Caco-2 (cell line): ENCODE measurements around the gene SH3BGRL3. TPM values are rescaled to one million over a fixed set of nuclear protein-coding genes. Genes with fewer than 3 reads are reported as not detected.

Source experiments
- BruUV-seq: library from RNA; stranded (reverse); fragments of 400-500 nt; replicated peaks from 2 replicates; lab custom pipeline; 2021; lab: Mats Ljungman, UMichigan
- CTCF ChIA-PET: fragments of 300-600 bp; sonication (Branson Sonifier 250); formaldehyde crosslinking; loops from one replicate; lab custom pipeline; 2022; ENCODE audit warnings: antibody characterized with exemption; lab: Charles Lee
- POLR2A ChIA-PET: fragments of 300-600 bp; sonication (Branson Sonifier 250); formaldehyde crosslinking; loops from one replicate; lab custom pipeline; 2022; ENCODE audit warnings: antibody characterized with exemption; lab: Charles Lee
- DNase-seq, 2 experiments: peaks; one replicate each; pipeline versions ENCODE4 v3.0.0 to v3.0.0-alpha.2; 2020 to 2022
- H3K27me3 ChIP-seq: replicated peaks from 2 replicates; pipeline ENCODE4 v1.6.0; 2011; ENCODE audit warnings: low read length; ENCODE audit not compliant: control insufficient read depth, insufficient read depth
- H3K36me3 ChIP-seq: 2 replicates; pipeline ENCODE4 v1.5.1; 2011; ENCODE audit warnings: low read length; ENCODE audit not compliant: control insufficient read depth, insufficient read depth
- H3K4me1 ChIP-seq: fragments of 250-450 bp; sonication (Bioruptor Pico); 2 replicates; pipeline ENCODE4 v1.5.1; 2020; ENCODE audit warnings: mild to moderate bottlenecking
- H3K4me3 ChIP-seq: 2 replicates; pipeline ENCODE4 v1.5.1; 2011; ENCODE audit warnings: low read depth, mild to moderate bottlenecking, control low read depth, low read length
- H3K9me3 ChIP-seq: fragments of 250-450 bp; sonication (Bioruptor Pico); 2 replicates; pipeline ENCODE4 v1.5.1; 2020; ENCODE audit warnings: mild to moderate bottlenecking, moderate library complexity
- H3K27ac Mint-ChIP-seq: one replicate; pipeline ENCODE4 v1.8.0; 2022; ENCODE audit warnings: mixed read lengths; ENCODE audit not compliant: unreplicated experiment
- H3K27me3 Mint-ChIP-seq: one replicate; pipeline ENCODE4 v1.8.0; 2022; ENCODE audit warnings: mixed read lengths; ENCODE audit not compliant: insufficient read depth, unreplicated experiment
- H3K36me3 Mint-ChIP-seq: one replicate; pipeline ENCODE4 v1.8.0; 2022; ENCODE audit warnings: mild to moderate bottlenecking, mixed read lengths; ENCODE audit not compliant: insufficient read depth, unreplicated experiment
- H3K4me1 Mint-ChIP-seq: one replicate; pipeline ENCODE4 v1.8.0; 2022; ENCODE audit warnings: low read depth, mixed read lengths; ENCODE audit not compliant: unreplicated experiment
- H3K4me3 Mint-ChIP-seq: one replicate; pipeline ENCODE4 v1.8.0; 2022; ENCODE audit warnings: mild to moderate bottlenecking, moderate library complexity, mixed read lengths; ENCODE audit not compliant: unreplicated experiment
- H3K9me3 Mint-ChIP-seq: one replicate; pipeline ENCODE4 v1.8.0; 2022; ENCODE audit warnings: mixed read lengths; ENCODE audit not compliant: unreplicated experiment
- CTCF ChIP-seq, 2 experiments: fragments of 200-600 bp in 1 of 2; IDR thresholded peaks; 1 replicate in 1 of 2; 2 replicates in 1 of 2; pipeline versions ENCODE4 v1.5.1 to v1.8.0; 2011 to 2022; ENCODE audit warnings: antibody characterized with exemption in 1 of 2, control low read depth in 1 of 2, inconsistent platforms in 1 of 2, low read depth in 1 of 2, low read length in 1 of 2, mild to moderate bottlenecking in 1 of 2, moderate library complexity in 1 of 2; ENCODE audit not compliant: insufficient read depth in 1 of 2, severe bottlenecking in 1 of 2, unreplicated experiment in 1 of 2
- intact Hi-C: fragments of 100-400 bp; cut with micrococcal nuclease; formaldehyde crosslinking; loops from one replicate; pipeline ENCODE4 v1.10.0; 2022; ENCODE audit not compliant: unreplicated experiment
- total RNA-seq: library from RNA; stranded (reverse); gene quantifications from 2 replicates; pipeline ENCODE4 v1.2.3, GENCODE V29; 2022

The SH3BGRL3 gene
- total RNA-seq, 1 experiment from 2014 or later, result 73.4 TPM

- H3K27ac Mint-ChIP-seq, result peak overlapping the region; percentile 81
- no peak overlapping the region for H3K4me3 ChIP-seq
- BruUV-seq, result TSS peak; percentile 87
- no peak for TF ChIP-seq CTCF (IDR thresholded peaks at IDR 0.05; ENCODE audit: insufficient read depth in 1 of 2, low read depth in 1 of 2, low read length in 1 of 2, severe bottlenecking in 1 of 2, unreplicated experiment in 1 of 2)
- H3K9me3 ChIP-seq, result no peaks in the 10 kb centered on the region
- peaks cover 2% of the 10 kb centered on the region for H3K36me3 ChIP-seq
- H3K4me1 Mint-ChIP-seq, result peaks cover 33% of the 10 kb centered on the region
- intact Hi-C loops, result no loop called here
- no peaks in the 10 kb centered on the region for H3K9me3 Mint-ChIP-seq
- no peaks in the 10 kb centered on the region for H3K27me3 ChIP-seq
- peaks cover 44% of the 10 kb centered on the region for H3K4me1 ChIP-seq
- POLR2A ChIA-PET, result no interaction called here
- peak overlapping the region; percentile 88 for H3K4me3 Mint-ChIP-seq
- DNase-seq, result no peak
- CTCF ChIA-PET, result interaction anchor here (0.5 kb wide), 1 partner anchor 42 kb away, joined by 4 read pairs; no protein-coding TSS in a partner anchor
- H3K36me3 Mint-ChIP-seq, result peaks cover 52% of the 10 kb centered on the region
- no peaks in the 10 kb centered on the region for H3K27me3 Mint-ChIP-seq
These were observed 1.4 kb downstream of the SH3BGRL3 start for GRCh38 chr1:26281091-26281958.

DNA sequence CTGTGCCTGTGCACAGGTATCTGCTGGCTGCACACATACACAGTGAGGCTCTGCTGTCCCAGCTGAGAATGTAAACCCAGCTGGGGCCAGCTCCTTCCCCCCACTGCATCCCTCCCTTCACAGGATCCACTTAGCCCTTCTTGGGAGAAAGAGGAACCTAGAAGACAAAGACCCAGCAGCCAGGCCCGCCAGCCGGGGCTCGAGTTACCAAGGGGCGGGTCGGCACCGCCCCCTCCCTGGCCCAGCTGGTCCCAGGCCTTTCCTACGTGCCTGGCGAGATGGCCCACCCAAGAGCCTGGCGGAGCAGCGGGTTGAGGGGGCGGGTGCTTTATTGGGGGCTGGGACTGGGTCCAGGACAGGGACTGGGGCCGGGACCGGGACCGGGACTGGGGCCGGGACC lies 2.1 kb downstream of the SH3BGRL3 start:
- no peak for DNase-seq
- peaks cover 46% of the 10 kb centered on the region for H3K36me3 Mint-ChIP-seq

More for the DNA sequence above, 2.1 kb downstream of the SH3BGRL3 start:
- ChIA-PET POLR2A (no interaction called here), CTCF (no interaction called here)
- Mint-ChIP-seq H3K27me3 (no peaks in the 10 kb centered on the region), H3K9me3 (no peaks in the 10 kb centered on the region), H3K4me3 (no peak overlapping the region), H3K4me1 (peaks cover 27% of the 10 kb centered on the region), H3K27ac (no peak overlapping the region)
- H3K36me3 ChIP-seq, result peaks cover 2% of the 10 kb centered on the region
- H3K9me3 ChIP-seq, result no peaks in the 10 kb centered on the region
- TF ChIP-seq CTCF (IDR thresholded peaks at IDR 0.05; ENCODE audit: insufficient read depth in 1 of 2, low read depth in 1 of 2, low read length in 1 of 2, severe bottlenecking in 1 of 2, unreplicated experiment in 1 of 2), result no peak
- intact Hi-C loops, result no loop called here
- no peaks in the 10 kb centered on the region for H3K27me3 ChIP-seq
- H3K4me1 ChIP-seq, result peaks cover 37% of the 10 kb centered on the region
- BruUV-seq, result no TSS peak
- H3K4me3 ChIP-seq, result no peak overlapping the region
